GM23338 (cell line): ENCODE results near the gene RGS17. TPM values are rescaled to one million over a fixed set of nuclear protein-coding genes. Genes with fewer than 3 reads are reported as not detected.
"Not testable (repeated sequence)": the region's sequence is repeated elsewhere in the genome, so short reads cannot be mapped to it uniquely, and the experiment has no call there.

ENCODE experiments used
- ATAC-seq: fragments of 200-7000 bp; cut with Tn5 transposase; 3 replicates; pipeline ENCODE4 v1.9.1; 2020
- DNase-seq: peaks from one replicate; pipeline ENCODE4 v3.0.0-alpha.2; 2015; ENCODE audit warnings: low spot score
- H2AFZ ChIP-seq: fragments of 200-600 bp; sonication (generic); 2 replicates; pipeline ENCODE4 v1.8.0; 2016; ENCODE audit warnings: antibody characterized with exemption, mild to moderate bottlenecking, moderate library complexity
- H3F3A ChIP-seq: fragments of 200-600 bp; sonication (generic); replicated peaks from 2 replicates; pipeline ENCODE4 v1.8.0; 2017; ENCODE audit warnings: antibody characterized with exemption, mixed run types, low read depth
- H3K27ac ChIP-seq: fragments of 200-600 bp; sonication (generic); 2 replicates; pipeline ENCODE4 v1.6.1; 2016; ENCODE audit warnings: low read depth
- H3K27me3 ChIP-seq: fragments of 200-600 bp; sonication (generic); 2 replicates; pipeline ENCODE4 v1.8.0; 2016; ENCODE audit warnings: mild to moderate bottlenecking, mixed run types, moderate library complexity; ENCODE audit not compliant: insufficient read depth
- H3K36me3 ChIP-seq: fragments of 200-600 bp; sonication (generic); 2 replicates; pipeline ENCODE4 v1.8.0; 2016; ENCODE audit warnings: mild to moderate bottlenecking; ENCODE audit not compliant: insufficient read depth
- H3K4me1 ChIP-seq: fragments of 200-600 bp; sonication (generic); 2 replicates; pipeline ENCODE4 v1.8.0; 2016; ENCODE audit warnings: mild to moderate bottlenecking, moderate library complexity; ENCODE audit not compliant: insufficient read depth
- H3K4me2 ChIP-seq: fragments of 200-600 bp; sonication (generic); 2 replicates; pipeline ENCODE4 v1.7.1; 2017; ENCODE audit warnings: mixed run types
- H3K4me3 ChIP-seq: fragments of 200-600 bp; sonication (generic); 2 replicates; pipeline ENCODE4 v1.6.1; 2016; ENCODE audit warnings: mixed run types
- H3K79me2 ChIP-seq: fragments of 200-600 bp; sonication (generic); replicated peaks from 2 replicates; pipeline ENCODE4 v1.8.0; 2017; ENCODE audit warnings: mild to moderate bottlenecking; ENCODE audit not compliant: insufficient read depth
- H3K9me2 ChIP-seq: fragments of 200-600 bp; sonication (generic); 2 replicates; pipeline ENCODE4 v1.8.0; 2017; ENCODE audit not compliant: insufficient read depth
- H4K20me1 ChIP-seq: fragments of 200-600 bp; sonication (generic); replicated peaks from 2 replicates; pipeline ENCODE4 v1.8.0; 2017; ENCODE audit warnings: mild to moderate bottlenecking; ENCODE audit not compliant: insufficient read depth
- H3K27ac Mint-ChIP-seq: 2 replicates; pipeline ENCODE4 v1.8.0; 2020; ENCODE audit warnings: inconsistent platforms, mild to moderate bottlenecking, moderate library complexity, mixed read lengths
- H3K27me3 Mint-ChIP-seq: 3 replicates; pipeline ENCODE4 v1.8.0; 2022; ENCODE audit warnings: low read depth, mild to moderate bottlenecking, moderate library complexity, mixed read lengths, inconsistent platforms; ENCODE audit not compliant: insufficient read depth, poor library complexity
- H3K36me3 Mint-ChIP-seq: 3 replicates; pipeline ENCODE4 v1.8.0; 2021; ENCODE audit warnings: low read depth, mild to moderate bottlenecking, inconsistent platforms, moderate library complexity, mixed read lengths
- H3K4me1 Mint-ChIP-seq: 3 replicates; pipeline ENCODE4 v1.8.0; 2020; ENCODE audit warnings: mild to moderate bottlenecking, inconsistent platforms, mixed read lengths
- H3K4me3 Mint-ChIP-seq: 3 replicates; pipeline ENCODE4 v1.8.0; 2021; ENCODE audit warnings: moderate library complexity, mild to moderate bottlenecking, inconsistent platforms, mixed read lengths
- H3K9me3 Mint-ChIP-seq: 3 replicates; pipeline ENCODE4 v1.8.0; 2020; ENCODE audit warnings: moderate library complexity, mild to moderate bottlenecking, inconsistent platforms, mixed read lengths
- CREB1 ChIP-seq: fragments of 250-450 bp; sonication (Bioruptor Pico); IDR thresholded peaks from 2 replicates; pipeline ENCODE4 v1.5.0; 2020; ENCODE audit warnings: low read depth, mild to moderate bottlenecking, moderate library complexity
- REST ChIP-seq: IDR thresholded peaks from one replicate; pipeline ENCODE4 v1.6.1; 2018; ENCODE audit warnings: antibody characterized with exemption; ENCODE audit not compliant: unreplicated experiment
- ZNF331 ChIP-seq: fragments of 250-450 bp; sonication (Bioruptor Pico); IDR thresholded peaks from 2 replicates; pipeline ENCODE4 v1.5.0; 2020; ENCODE audit warnings: low read depth, mild to moderate bottlenecking, moderate library complexity
- polyA plus RNA-seq: library from polyadenylated mRNA; unstranded; fragments of >200 nt; fragmentation: Nextera tagmentation; extraction: Ambion mirVana; gene quantifications from 2 replicates; pipeline ENCODE4 v1.2.1, GENCODE V29; 2016
- total RNA-seq: library from RNA; depleted of rRNA; stranded (reverse); fragments of >200 nt; shearing (Covaris generic); gene quantifications from 2 replicates; pipeline ENCODE4 v1.2.3, GENCODE V29; 2014
- TF ChIP-seq, protein P1 (sequence below): fragments of 250-450 bp; sonication (Bioruptor Pico); IDR thresholded peaks from 2 replicates; pipeline ENCODE4 v1.5.0; 2020; ENCODE audit warnings: mild to moderate bottlenecking, moderate library complexity

RGS17 gene
- total and polyA plus RNA-seq, 2 experiments from 2014 or later = 12.1 to 12.3 TPM

- peaks cover 15% of the 10 kb centered on the region for H3K27me3 ChIP-seq
- Mint-ChIP-seq H3K9me3 (peaks cover 6% of the 10 kb centered on the region; the same call in 2 of the 3 replicates), H3K4me1 (peaks cover 8% of the 10 kb centered on the region; the same call in 2 of the 3 replicates), H3K36me3 (peaks cover 6% of the 10 kb centered on the region; the same call in 1 of the 3 replicates), H3K27me3 (peaks cover 14% of the 10 kb centered on the region), H3K4me3 (no peak overlapping the region), H3K27ac (no peak overlapping the region)
- no peak overlapping the region for H3K4me3 ChIP-seq
- ATAC-seq (no peak), DNase-seq (no peak)
- H3K9me2 ChIP-seq = no peaks in the 10 kb centered on the region
- H2AFZ ChIP-seq = no peak overlapping the region
- H3F3A ChIP-seq = peaks cover 4% of the 10 kb centered on the region; the same call in 1 of the 2 replicates
- no peak overlapping the region for H3K27ac ChIP-seq
- H3K79me2 ChIP-seq = no peaks in the 10 kb centered on the region
- TF ChIP-seq ZNF331 (CRISPR knock-in tag) = no peak
- no peak for TF ChIP-seq CREB1 (CRISPR knock-in tag)
- no peak for TF ChIP-seq REST
- TF ChIP-seq, protein P1, sequence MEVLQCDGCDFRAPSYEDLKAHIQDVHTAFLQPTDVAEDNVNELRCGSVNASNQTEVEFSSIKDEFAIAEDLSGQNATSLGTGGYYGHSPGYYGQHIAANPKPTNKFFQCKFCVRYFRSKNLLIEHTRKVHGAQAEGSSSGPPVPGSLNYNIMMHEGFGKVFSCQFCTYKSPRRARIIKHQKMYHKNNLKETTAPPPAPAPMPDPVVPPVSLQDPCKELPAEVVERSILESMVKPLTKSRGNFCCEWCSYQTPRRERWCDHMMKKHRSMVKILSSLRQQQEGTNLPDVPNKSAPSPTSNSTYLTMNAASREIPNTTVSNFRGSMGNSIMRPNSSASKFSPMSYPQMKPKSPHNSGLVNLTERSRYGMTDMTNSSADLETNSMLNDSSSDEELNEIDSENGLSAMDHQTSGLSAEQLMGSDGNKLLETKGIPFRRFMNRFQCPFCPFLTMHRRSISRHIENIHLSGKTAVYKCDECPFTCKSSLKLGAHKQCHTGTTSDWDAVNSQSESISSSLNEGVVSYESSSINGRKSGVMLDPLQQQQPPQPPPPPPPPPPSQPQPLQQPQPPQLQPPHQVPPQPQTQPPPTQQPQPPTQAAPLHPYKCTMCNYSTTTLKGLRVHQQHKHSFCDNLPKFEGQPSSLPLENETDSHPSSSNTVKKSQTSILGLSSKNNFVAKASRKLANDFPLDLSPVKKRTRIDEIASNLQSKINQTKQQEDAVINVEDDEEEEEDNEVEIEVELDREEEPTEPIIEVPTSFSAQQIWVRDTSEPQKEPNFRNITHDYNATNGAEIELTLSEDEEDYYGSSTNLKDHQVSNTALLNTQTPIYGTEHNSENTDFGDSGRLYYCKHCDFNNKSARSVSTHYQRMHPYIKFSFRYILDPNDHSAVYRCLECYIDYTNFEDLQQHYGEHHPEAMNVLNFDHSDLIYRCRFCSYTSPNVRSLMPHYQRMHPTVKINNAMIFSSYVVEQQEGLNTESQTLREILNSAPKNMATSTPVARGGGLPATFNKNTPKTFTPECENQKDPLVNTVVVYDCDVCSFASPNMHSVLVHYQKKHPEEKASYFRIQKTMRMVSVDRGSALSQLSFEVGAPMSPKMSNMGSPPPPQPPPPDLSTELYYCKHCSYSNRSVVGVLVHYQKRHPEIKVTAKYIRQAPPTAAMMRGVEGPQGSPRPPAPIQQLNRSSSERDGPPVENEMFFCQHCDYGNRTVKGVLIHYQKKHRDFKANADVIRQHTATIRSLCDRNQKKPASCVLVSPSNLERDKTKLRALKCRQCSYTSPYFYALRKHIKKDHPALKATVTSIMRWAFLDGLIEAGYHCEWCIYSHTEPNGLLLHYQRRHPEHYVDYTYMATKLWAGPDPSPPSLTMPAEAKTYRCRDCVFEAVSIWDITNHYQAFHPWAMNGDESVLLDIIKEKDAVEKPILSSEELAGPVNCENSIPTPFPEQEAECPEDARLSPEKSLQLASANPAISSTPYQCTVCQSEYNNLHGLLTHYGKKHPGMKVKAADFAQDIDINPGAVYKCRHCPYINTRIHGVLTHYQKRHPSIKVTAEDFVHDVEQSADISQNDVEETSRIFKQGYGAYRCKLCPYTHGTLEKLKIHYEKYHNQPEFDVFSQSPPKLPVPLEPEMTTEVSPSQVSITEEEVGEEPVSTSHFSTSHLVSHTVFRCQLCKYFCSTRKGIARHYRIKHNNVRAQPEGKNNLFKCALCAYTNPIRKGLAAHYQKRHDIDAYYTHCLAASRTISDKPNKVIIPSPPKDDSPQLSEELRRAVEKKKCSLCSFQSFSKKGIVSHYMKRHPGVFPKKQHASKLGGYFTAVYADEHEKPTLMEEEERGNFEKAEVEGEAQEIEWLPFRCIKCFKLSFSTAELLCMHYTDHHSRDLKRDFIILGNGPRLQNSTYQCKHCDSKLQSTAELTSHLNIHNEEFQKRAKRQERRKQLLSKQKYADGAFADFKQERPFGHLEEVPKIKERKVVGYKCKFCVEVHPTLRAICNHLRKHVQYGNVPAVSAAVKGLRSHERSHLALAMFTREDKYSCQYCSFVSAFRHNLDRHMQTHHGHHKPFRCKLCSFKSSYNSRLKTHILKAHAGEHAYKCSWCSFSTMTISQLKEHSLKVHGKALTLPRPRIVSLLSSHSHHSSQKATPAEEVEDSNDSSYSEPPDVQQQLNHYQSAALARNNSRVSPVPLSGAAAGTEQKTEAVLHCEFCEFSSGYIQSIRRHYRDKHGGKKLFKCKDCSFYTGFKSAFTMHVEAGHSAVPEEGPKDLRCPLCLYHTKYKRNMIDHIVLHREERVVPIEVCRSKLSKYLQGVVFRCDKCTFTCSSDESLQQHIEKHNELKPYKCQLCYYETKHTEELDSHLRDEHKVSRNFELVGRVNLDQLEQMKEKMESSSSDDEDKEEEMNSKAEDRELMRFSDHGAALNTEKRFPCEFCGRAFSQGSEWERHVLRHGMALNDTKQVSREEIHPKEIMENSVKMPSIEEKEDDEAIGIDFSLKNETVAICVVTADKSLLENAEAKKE (CRISPR knock-in tag) = no peak
- H3K36me3 ChIP-seq = no peaks in the 10 kb centered on the region
- no peaks in the 10 kb centered on the region; the same call in 1 of the 2 replicates for H4K20me1 ChIP-seq
- H3K4me1 ChIP-seq = 0 out of 2 replicates have a peak, but pooled peaks cover 5% of the 10 kb centered on the region
- H3K4me2 ChIP-seq = no peak overlapping the region
Measured at GRCh38 chr6:153135681-153136080, 4.6 kb upstream of the RGS17 start.

DNA sequence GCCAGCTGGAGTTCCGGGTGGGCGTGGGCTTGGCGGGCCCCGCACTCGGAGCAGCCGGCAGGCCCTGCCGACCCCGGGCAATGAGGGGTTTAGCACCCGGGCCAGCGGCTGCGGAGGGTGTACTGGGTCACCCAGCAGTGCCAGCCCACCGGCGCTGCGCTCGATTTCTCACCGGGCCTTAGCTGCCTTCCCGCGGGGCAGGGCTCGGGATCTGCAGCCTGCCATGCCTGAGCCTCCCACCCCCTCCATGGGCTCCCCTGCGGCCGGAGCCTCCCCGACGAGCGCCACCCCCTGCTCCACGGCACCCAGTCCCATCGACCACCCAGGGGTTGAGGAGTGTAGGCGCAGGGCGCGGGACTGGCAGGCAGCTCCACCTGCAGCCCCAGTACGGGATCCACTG lies 2.6 kb upstream of the RGS17 start:
- H3K4me2 ChIP-seq, H4K20me1 ChIP-seq, H3K4me3 ChIP-seq, H3K27ac ChIP-seq, H3K4me3 Mint-ChIP-seq, DNase-seq, H3K36me3 ChIP-seq, H3K27ac Mint-ChIP-seq, H3F3A ChIP-seq, H3K9me3 Mint-ChIP-seq, H3K9me2 ChIP-seq, ATAC-seq, H2AFZ ChIP-seq, H3K79me2 ChIP-seq: not testable (repeated sequence)
- H3K36me3 Mint-ChIP-seq = peaks cover 11% of the 10 kb centered on the region; the same call in 1 of the 3 replicates
- Histone ChIP-seq H3K27me3 (peaks cover 34% of the 10 kb centered on the region), H3K4me1 (peaks cover 15% of the 10 kb centered on the region)
- peaks cover 28% of the 10 kb centered on the region for H3K27me3 Mint-ChIP-seq
- H3K4me1 Mint-ChIP-seq = peaks cover 18% of the 10 kb centered on the region
